Ishikawa (cell line): ENCODE results near the gene REG3A.

Experiments used
- CEBPB ChIP-seq: IDR thresholded peaks from 2 replicates; pipeline ENCODE4 v1.6.1; 2012
- CREB1 ChIP-seq: IDR thresholded peaks from 2 replicates; pipeline ENCODE4 v1.6.1; 2012; ENCODE audit warnings: low read depth
- EGR1 ChIP-seq: IDR thresholded peaks from 2 replicates; pipeline ENCODE4 v1.6.1; 2012
- EP300 ChIP-seq: IDR thresholded peaks from 2 replicates; pipeline ENCODE4 v1.6.1; 2012; ENCODE audit warnings: borderline replicate concordance
- FOXM1 ChIP-seq: IDR thresholded peaks from 2 replicates; pipeline ENCODE4 v1.6.1; 2012; ENCODE audit warnings: low read depth, borderline replicate concordance
- NFIC ChIP-seq: IDR thresholded peaks from 2 replicates; pipeline ENCODE4 v1.6.1; 2012
- RAD21 ChIP-seq: IDR thresholded peaks from 2 replicates; pipeline ENCODE4 v1.6.1; 2012; ENCODE audit warnings: low read depth
- TAF1 ChIP-seq: IDR thresholded peaks from 2 replicates; pipeline ENCODE4 v1.6.1; 2012; ENCODE audit warnings: low read depth, mild to moderate bottlenecking
- TCF12 ChIP-seq: IDR thresholded peaks from 2 replicates; pipeline ENCODE4 v1.6.1; 2012; ENCODE audit warnings: low read depth
- TEAD4 ChIP-seq: IDR thresholded peaks from 2 replicates; pipeline ENCODE4 v1.6.1; 2012
- YY1 ChIP-seq: IDR thresholded peaks from 2 replicates; pipeline ENCODE4 v1.6.1; 2012; ENCODE audit warnings: low read depth
- ZBTB7A ChIP-seq: IDR thresholded peaks from 2 replicates; pipeline ENCODE4 v1.6.1; 2012; ENCODE audit warnings: low read depth
- TF ChIP-seq, protein P1 (sequence below): IDR thresholded peaks from 2 replicates; pipeline ENCODE4 v1.6.1; 2012
- TF ChIP-seq, protein P2 (sequence below): IDR thresholded peaks from 2 replicates; pipeline ENCODE4 v1.6.1; 2012
- TF ChIP-seq, protein P3 (sequence below): IDR thresholded peaks from 2 replicates; pipeline ENCODE4 v1.6.1; 2012; ENCODE audit warnings: low read depth, mild to moderate bottlenecking

The REG3A gene

GRCh38 chr2:79181617-79182016 is 22.1 kb upstream of the REG3A start:
- TF ChIP-seq ZBTB7A (no peak), RAD21 (no peak), NFIC (no peak), EP300 (no peak), YY1 (no peak), EGR1 (no peak), CEBPB (no peak), TEAD4 (no peak), TCF12 (no peak), TAF1 (no peak), FOXM1 (no peak)
- TF ChIP-seq, protein P1, sequence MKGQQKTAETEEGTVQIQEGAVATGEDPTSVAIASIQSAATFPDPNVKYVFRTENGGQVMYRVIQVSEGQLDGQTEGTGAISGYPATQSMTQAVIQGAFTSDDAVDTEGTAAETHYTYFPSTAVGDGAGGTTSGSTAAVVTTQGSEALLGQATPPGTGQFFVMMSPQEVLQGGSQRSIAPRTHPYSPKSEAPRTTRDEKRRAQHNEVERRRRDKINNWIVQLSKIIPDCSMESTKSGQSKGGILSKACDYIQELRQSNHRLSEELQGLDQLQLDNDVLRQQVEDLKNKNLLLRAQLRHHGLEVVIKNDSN = no peak
- TF ChIP-seq, protein P2, sequence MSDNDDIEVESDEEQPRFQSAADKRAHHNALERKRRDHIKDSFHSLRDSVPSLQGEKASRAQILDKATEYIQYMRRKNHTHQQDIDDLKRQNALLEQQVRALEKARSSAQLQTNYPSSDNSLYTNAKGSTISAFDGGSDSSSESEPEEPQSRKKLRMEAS = no peak
- TF ChIP-seq, protein P3, sequence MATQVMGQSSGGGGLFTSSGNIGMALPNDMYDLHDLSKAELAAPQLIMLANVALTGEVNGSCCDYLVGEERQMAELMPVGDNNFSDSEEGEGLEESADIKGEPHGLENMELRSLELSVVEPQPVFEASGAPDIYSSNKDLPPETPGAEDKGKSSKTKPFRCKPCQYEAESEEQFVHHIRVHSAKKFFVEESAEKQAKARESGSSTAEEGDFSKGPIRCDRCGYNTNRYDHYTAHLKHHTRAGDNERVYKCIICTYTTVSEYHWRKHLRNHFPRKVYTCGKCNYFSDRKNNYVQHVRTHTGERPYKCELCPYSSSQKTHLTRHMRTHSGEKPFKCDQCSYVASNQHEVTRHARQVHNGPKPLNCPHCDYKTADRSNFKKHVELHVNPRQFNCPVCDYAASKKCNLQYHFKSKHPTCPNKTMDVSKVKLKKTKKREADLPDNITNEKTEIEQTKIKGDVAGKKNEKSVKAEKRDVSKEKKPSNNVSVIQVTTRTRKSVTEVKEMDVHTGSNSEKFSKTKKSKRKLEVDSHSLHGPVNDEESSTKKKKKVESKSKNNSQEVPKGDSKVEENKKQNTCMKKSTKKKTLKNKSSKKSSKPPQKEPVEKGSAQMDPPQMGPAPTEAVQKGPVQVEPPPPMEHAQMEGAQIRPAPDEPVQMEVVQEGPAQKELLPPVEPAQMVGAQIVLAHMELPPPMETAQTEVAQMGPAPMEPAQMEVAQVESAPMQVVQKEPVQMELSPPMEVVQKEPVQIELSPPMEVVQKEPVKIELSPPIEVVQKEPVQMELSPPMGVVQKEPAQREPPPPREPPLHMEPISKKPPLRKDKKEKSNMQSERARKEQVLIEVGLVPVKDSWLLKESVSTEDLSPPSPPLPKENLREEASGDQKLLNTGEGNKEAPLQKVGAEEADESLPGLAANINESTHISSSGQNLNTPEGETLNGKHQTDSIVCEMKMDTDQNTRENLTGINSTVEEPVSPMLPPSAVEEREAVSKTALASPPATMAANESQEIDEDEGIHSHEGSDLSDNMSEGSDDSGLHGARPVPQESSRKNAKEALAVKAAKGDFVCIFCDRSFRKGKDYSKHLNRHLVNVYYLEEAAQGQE = no peak

DNA sequence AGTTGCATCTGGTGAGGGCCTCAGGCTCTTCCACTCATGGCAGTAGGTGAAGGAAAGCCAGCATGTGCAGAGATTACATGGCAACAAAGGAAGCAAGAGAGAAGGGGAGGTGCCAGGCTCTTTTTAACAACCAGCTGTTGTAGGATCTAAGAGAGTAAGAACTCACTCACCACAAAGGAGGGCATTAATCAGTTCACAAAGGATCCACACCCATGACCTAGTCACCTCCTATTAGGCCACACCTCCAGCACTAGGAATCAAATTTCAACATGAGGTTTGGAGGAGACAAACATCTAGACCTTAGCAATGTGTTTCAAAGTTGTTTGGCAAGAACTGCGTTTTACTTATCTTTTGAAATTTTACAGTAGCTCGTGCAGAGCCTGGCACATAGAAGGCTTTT is 20.5 kb upstream of the REG3A start:
- TF ChIP-seq, protein P1 = no peak
- TF ChIP-seq EGR1 (no peak), RAD21 (no peak), TEAD4 (no peak), ZBTB7A (no peak)
- TF ChIP-seq, protein P2 = no peak

DNA sequence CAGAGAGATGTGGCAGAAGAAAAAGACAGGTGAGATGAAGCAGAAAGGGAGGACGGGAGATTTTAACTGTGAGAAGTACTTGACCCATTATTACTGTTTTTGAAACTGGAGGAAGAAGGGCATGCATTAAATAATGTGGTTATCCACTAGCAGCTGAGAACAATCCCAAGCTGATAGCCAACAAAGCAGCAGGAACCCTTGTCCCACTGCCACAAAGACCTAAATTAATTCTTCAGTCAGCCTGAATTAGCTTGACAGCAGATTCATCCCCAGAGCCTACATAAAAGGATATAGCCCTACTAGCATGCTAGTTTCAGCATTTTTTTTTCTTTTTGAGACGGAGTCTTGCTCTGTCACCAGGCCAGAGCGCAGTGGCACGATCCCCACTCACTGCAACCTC is 19.5 kb upstream of the REG3A start:
- TF ChIP-seq EGR1 (no peak), EP300 (no peak), YY1 (no peak), TAF1 (no peak), NFIC (no peak), RAD21 (no peak), FOXM1 (no peak), TEAD4 (no peak), ZBTB7A (no peak), TCF12 (no peak), CREB1 (no peak), CEBPB (no peak)
- TF ChIP-seq, protein P3 = no peak
- TF ChIP-seq, protein P1 = no peak
- TF ChIP-seq, protein P2 = no peak

GRCh38 chr2:79178076-79178674 is 18.6 kb upstream of the REG3A start:
- no peak for TF ChIP-seq CREB1
- TF ChIP-seq NFIC = no peak
- no peak for TF ChIP-seq TCF12
- TF ChIP-seq, protein P2 = no peak
- TF ChIP-seq YY1 = no peak
- no peak for TF ChIP-seq CEBPB
- no peak for TF ChIP-seq EP300
- TF ChIP-seq, protein P3 = no peak
- TF ChIP-seq TAF1 = no peak
